Mesenchymal stem cell (in vitro differentiated cells and primary cell): ENCODE results near the gene HYKK.

ENCODE experiments used
- DNase-seq: peaks from one replicate; pipeline ENCODE4 v3.0.0-alpha.2; 2013
- H2AFZ ChIP-seq: one replicate; pipeline ENCODE4 v1.6.1; 2013; ENCODE audit warnings: low read depth, mild to moderate bottlenecking, control low read depth, inconsistent platforms, low read length, moderate library complexity
- H2AK5ac ChIP-seq: 2 replicates; pipeline ENCODE4 v1.6.1; 2013; ENCODE audit warnings: low read length, moderate library complexity, mild to moderate bottlenecking, inconsistent platforms; ENCODE audit not compliant: severe bottlenecking
- H2BK120ac ChIP-seq: one replicate; pipeline ENCODE4 v1.6.1; 2013; ENCODE audit warnings: low read depth, mild to moderate bottlenecking, inconsistent platforms, low read length, moderate library complexity
- H2BK12ac ChIP-seq, 2 experiments: one replicate each; pipeline ENCODE4 v1.6.1; 2013; ENCODE audit warnings: inconsistent platforms in 2 of 2, low read length in 2 of 2, mild to moderate bottlenecking in 2 of 2, moderate library complexity in 2 of 2, control low read depth in 1 of 2
- H2BK15ac ChIP-seq: one replicate; pipeline ENCODE4 v1.6.1; 2013; ENCODE audit warnings: mild to moderate bottlenecking, low read depth, inconsistent platforms; ENCODE audit not compliant: poor library complexity, severe bottlenecking
- H2BK5ac ChIP-seq: 2 replicates; pipeline ENCODE4 v1.6.1; 2013; ENCODE audit warnings: low read depth, mild to moderate bottlenecking, low read length, control low read depth, inconsistent platforms; ENCODE audit not compliant: poor library complexity, severe bottlenecking
- H3K14ac ChIP-seq, 2 experiments: one replicate each; pipeline ENCODE4 v1.6.1; 2013; ENCODE audit warnings: inconsistent platforms in 2 of 2, low read length in 2 of 2, control low read depth in 1 of 2, mild to moderate bottlenecking in 1 of 2, moderate library complexity in 1 of 2
- H3K18ac ChIP-seq, 2 experiments: one replicate each; pipeline ENCODE4 v1.6.1; 2013; ENCODE audit warnings: inconsistent platforms in 2 of 2, low read length in 2 of 2, control low read depth in 1 of 2, low read depth in 1 of 2, mild to moderate bottlenecking in 1 of 2
- H3K23ac ChIP-seq, 2 experiments: one replicate each; pipeline ENCODE4 v1.6.1; 2013; ENCODE audit warnings: inconsistent platforms in 2 of 2, low read length in 2 of 2, mild to moderate bottlenecking in 2 of 2, moderate library complexity in 2 of 2, control low read depth in 1 of 2
- H3K27ac ChIP-seq: 2 replicates; pipeline ENCODE4 v1.5.1; 2013; ENCODE audit warnings: mild to moderate bottlenecking, moderate library complexity, low read length, control low read depth, inconsistent platforms; ENCODE audit not compliant: poor library complexity, severe bottlenecking
- H3K27me3 ChIP-seq, 2 experiments: 2 replicates each; pipeline versions ENCODE4 v1.6.1 to v1.7.0; 2013; ENCODE audit warnings: low read length in 2 of 2, mild to moderate bottlenecking in 2 of 2, moderate library complexity in 2 of 2, control low read depth in 1 of 2, inconsistent platforms in 1 of 2; ENCODE audit not compliant: control insufficient read depth in 1 of 2, insufficient read depth in 1 of 2
- H3K36me3 ChIP-seq, 2 experiments: 2 replicates each; pipeline versions ENCODE4 v1.6.1 to v1.7.0; 2013; ENCODE audit warnings: low read length in 2 of 2, control low read depth in 1 of 2, inconsistent platforms in 1 of 2, low read depth in 1 of 2, mild to moderate bottlenecking in 1 of 2; ENCODE audit not compliant: insufficient read depth in 2 of 2, control insufficient read depth in 1 of 2
- H3K4ac ChIP-seq, 2 experiments: one replicate each; pipeline ENCODE4 v1.6.1; 2013; ENCODE audit warnings: inconsistent platforms in 2 of 2, low read length in 2 of 2, mild to moderate bottlenecking in 2 of 2, moderate library complexity in 2 of 2, control low read depth in 1 of 2, low read depth in 1 of 2
- H3K4me1 ChIP-seq: 2 replicates; pipeline ENCODE4 v1.6.1; 2013; ENCODE audit warnings: low read depth, low read length, control low read depth; ENCODE audit not compliant: control insufficient read depth, insufficient read depth
- H3K4me2 ChIP-seq: 2 replicates; pipeline ENCODE4 v1.6.1; 2013; ENCODE audit warnings: low read length, mild to moderate bottlenecking, inconsistent platforms; ENCODE audit not compliant: poor library complexity, severe bottlenecking
- H3K4me3 ChIP-seq, 2 experiments: 2 replicates each; pipeline versions ENCODE4 v1.5.1 to v1.7.0; 2013; ENCODE audit warnings: low read length in 2 of 2, mild to moderate bottlenecking in 2 of 2, control low read depth in 1 of 2, low read depth in 1 of 2; ENCODE audit not compliant: insufficient read depth in 1 of 2
- H3K79me1 ChIP-seq: replicated peaks from 2 replicates; pipeline ENCODE4 v1.6.1; 2013; ENCODE audit warnings: mild to moderate bottlenecking, control low read depth, low read length, inconsistent platforms; ENCODE audit not compliant: poor library complexity, severe bottlenecking
- H3K9ac ChIP-seq: 2 replicates; pipeline ENCODE4 v1.7.0; 2013; ENCODE audit warnings: mild to moderate bottlenecking, low read length, moderate library complexity
- H3K9me3 ChIP-seq: 2 replicates; pipeline ENCODE4 v1.7.0; 2013; ENCODE audit warnings: mild to moderate bottlenecking, low read length; ENCODE audit not compliant: control insufficient read depth
- H4K8ac ChIP-seq: one replicate; pipeline ENCODE4 v1.6.1; 2013; ENCODE audit warnings: inconsistent platforms, mild to moderate bottlenecking, low read length, moderate library complexity
- H4K91ac ChIP-seq: one replicate; pipeline ENCODE4 v1.6.1; 2013; ENCODE audit warnings: mild to moderate bottlenecking, low read length, inconsistent platforms
- whole genome bisulfite sequencing: methylation state at CpG from one replicate; pipeline ENCODE4 v1.1.7; 2013; ENCODE audit warnings: mixed read lengths; 5-methylcytosine and 5-hydroxymethylcytosine counted together

The HYKK gene

DNA sequence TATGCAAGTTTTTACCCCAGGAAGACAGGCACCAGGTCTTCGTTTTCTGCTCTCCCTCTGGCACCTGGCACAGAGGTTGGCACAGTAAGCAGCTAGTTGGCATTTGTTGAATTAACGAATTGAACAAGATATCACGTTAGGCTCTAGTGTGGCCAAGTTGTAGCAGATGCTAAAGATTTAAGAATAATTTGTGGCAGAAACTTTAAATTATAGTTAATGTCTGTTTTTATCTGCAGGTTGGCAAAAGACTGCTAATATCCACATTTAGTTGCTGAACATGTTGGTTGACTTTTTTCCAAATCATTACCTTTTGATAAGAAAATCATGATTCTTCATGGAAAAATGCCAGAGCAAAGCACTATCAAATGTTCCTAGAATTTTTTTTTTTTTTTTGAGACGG, 66.0 kb downstream of the HYKK start:
- no peaks in the 10 kb centered on the region for H3K4me1 ChIP-seq
- H2AFZ ChIP-seq, result no peak overlapping the region
- H3K23ac ChIP-seq, result no peak overlapping the region
- 62% methylated on average over 4 of the region's 4 CpGs for WGBS
- H3K9me3 ChIP-seq, result no peaks in the 10 kb centered on the region
- H3K79me1 ChIP-seq, result no peaks in the 10 kb centered on the region
- no peak overlapping the region for H4K91ac ChIP-seq
- no peak for DNase-seq
- no peak overlapping the region for H3K18ac ChIP-seq
- H2BK5ac ChIP-seq, result no peak overlapping the region
- H3K27ac ChIP-seq, result no peak overlapping the region
- no peak overlapping the region for H4K8ac ChIP-seq
- no peak overlapping the region for H2AK5ac ChIP-seq
- H2BK120ac ChIP-seq, result no peak overlapping the region
- no peak overlapping the region for H2BK12ac ChIP-seq
- peaks cover 0 to 3% of the 10 kb centered on the region in 2 experiments for H3K27me3 ChIP-seq
- no peak overlapping the region for H3K4ac ChIP-seq
- no peak overlapping the region for H3K9ac ChIP-seq
- H3K36me3 ChIP-seq, result no peaks in the 10 kb centered on the region
- no peak overlapping the region for H3K4me2 ChIP-seq
- H3K14ac ChIP-seq, result no peak overlapping the region
- no peak overlapping the region for H2BK15ac ChIP-seq
- no peak overlapping the region for H3K4me3 ChIP-seq

GRCh38 chr15:78574944-78575343, 67.6 kb downstream of the HYKK start:
- 94% methylated on average over 1 of the region's 1 CpG for WGBS
- H3K4me1 ChIP-seq, result no peaks in the 10 kb centered on the region
- no peak for DNase-seq

More at GRCh38 chr15:78574944-78575343, 67.6 kb downstream of the HYKK start:
- Histone ChIP-seq H3K27me3 (no peaks in the 10 kb centered on the region), H3K9me3 (no peaks in the 10 kb centered on the region), H2BK12ac (no peak overlapping the region), H3K9ac (no peak overlapping the region), H3K4me2 (no peak overlapping the region), H4K8ac (no peak overlapping the region), H4K91ac (no peak overlapping the region), H2AFZ (no peak overlapping the region), H2BK5ac (no peak overlapping the region), H3K14ac (no peak overlapping the region), H2BK15ac (no peak overlapping the region), H3K23ac (no peak overlapping the region), H2BK120ac (no peak overlapping the region), H3K27ac (no peak overlapping the region), H3K4me3 (no peak overlapping the region), H2AK5ac (no peak overlapping the region), H3K79me1 (no peaks in the 10 kb centered on the region), H3K4ac (no peak overlapping the region), H3K36me3 (no peaks in the 10 kb centered on the region), H3K18ac (no peak overlapping the region)
